ENCODE data around the gene SLC40A1. TPM values are rescaled to one million over a fixed set of nuclear protein-coding genes. Genes with fewer than 3 reads are reported as not detected.

The SLC40A1 gene
- total RNA-seq, 4 donors from 2014 or later = 115 to 285 (median 133) TPM

GRCh38 chr2:189601043-189601442 is 20.5 kb upstream of the SLC40A1 start:
- H3K4me1 ChIP-seq = peaks cover 33 to 35% of the 10 kb centered on the region in 2 donors
- WGBS, 2 donors = 80 to 83% methylated on average over 3 of the region's 3 CpGs
- no peaks in the 10 kb centered on the region for H3K27me3 ChIP-seq
- peak overlapping the region; percentile 4 to 62 (median 43) for H3K27ac ChIP-seq
- intact Hi-C loops (cut with DNase I) = no loop called here
- no peak for TF ChIP-seq CTCF (IDR thresholded peaks at IDR 0.05)
- TF ChIP-seq POLR2A (IDR thresholded peaks at IDR 0.05) = no peak
- H3K36me3 ChIP-seq = no peaks in the 10 kb centered on the region
- H3K4me3 ChIP-seq (replicated peaks in 1 of 3) = no peak overlapping the region
- no peak for DNase-seq
- no peaks in the 10 kb centered on the region for H3K9me3 ChIP-seq

GRCh38 chr2:189599245-189599644 is 18.7 kb upstream of the SLC40A1 start:
- H3K27me3 ChIP-seq = no peaks in the 10 kb centered on the region
- DNase-seq = peak in 1 of 2 donors; percentile 32
- peaks cover 30 to 35% of the 10 kb centered on the region in 2 donors for H3K4me1 ChIP-seq
- TF ChIP-seq POLR2A (IDR thresholded peaks at IDR 0.05) (no peak), CTCF (IDR thresholded peaks at IDR 0.05) (no peak)
- H3K9me3 ChIP-seq = no peaks in the 10 kb centered on the region
- 15 to 20% methylated on average over 1 of the region's 1 CpG for WGBS, 2 donors
- no peaks in the 10 kb centered on the region for H3K36me3 ChIP-seq
- no peak overlapping the region for H3K4me3 ChIP-seq (replicated peaks in 1 of 3)
- intact Hi-C loops (cut with DNase I) = no loop called here
- peak overlapping the region; percentile 4 to 62 (median 43) for H3K27ac ChIP-seq

DNA sequence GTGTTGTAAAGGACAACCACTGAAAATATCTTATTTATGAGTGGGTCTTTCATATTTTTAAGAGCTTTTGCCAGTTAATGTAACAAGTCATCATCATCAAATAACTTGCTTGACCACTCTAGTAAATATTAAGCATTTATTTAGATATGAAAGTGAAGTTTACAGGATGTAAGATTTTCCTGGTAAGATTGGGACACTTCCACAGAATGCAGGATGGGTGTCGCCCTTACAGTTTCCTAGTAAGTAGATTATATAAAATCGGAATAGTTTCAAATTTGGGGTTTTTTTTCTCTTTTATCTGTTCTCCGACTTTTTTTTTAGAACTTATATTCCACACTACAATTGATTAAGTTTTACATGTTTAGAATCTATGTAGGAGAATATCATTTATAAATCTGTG is 14.8 kb upstream of the SLC40A1 start:
- no peak for TF ChIP-seq CTCF (IDR thresholded peaks at IDR 0.05)
- no peak for TF ChIP-seq POLR2A (IDR thresholded peaks at IDR 0.05)
- no peak for DNase-seq
- 84 to 85% methylated on average over 3 of the region's 3 CpGs for WGBS, 2 donors
- Histone ChIP-seq H3K27ac (no peak overlapping the region), H3K4me3 (replicated peaks in 1 of 3) (no peak overlapping the region), H3K36me3 (no peaks in the 10 kb centered on the region), H3K27me3 (no peaks in the 10 kb centered on the region), H3K9me3 (no peaks in the 10 kb centered on the region), H3K4me1 (peaks cover 12 to 18% of the 10 kb centered on the region in 2 donors)
- intact Hi-C loops (cut with DNase I) = no loop called here

GRCh38 chr2:189594305-189594704 is 13.7 kb upstream of the SLC40A1 start:
- TF ChIP-seq CTCF (IDR thresholded peaks at IDR 0.05) (no peak), POLR2A (IDR thresholded peaks at IDR 0.05) (no peak)
- WGBS, 2 donors = 96% methylated on average over 2 of the region's 2 CpGs
- H3K36me3 ChIP-seq = no peaks in the 10 kb centered on the region
- no peaks in the 10 kb centered on the region for H3K27me3 ChIP-seq
- H3K27ac ChIP-seq = no peak overlapping the region
- H3K4me1 ChIP-seq = peaks cover under 1 to 8% of the 10 kb centered on the region in 2 donors
- intact Hi-C loops (cut with DNase I) = no loop called here
- no peak for DNase-seq
- H3K4me3 ChIP-seq (replicated peaks in 1 of 3) = no peak overlapping the region
- H3K9me3 ChIP-seq = no peaks in the 10 kb centered on the region

- 95 to 98% methylated on average over 3 of the region's 3 CpGs for WGBS, 2 donors
- no peak overlapping the region for H3K27ac ChIP-seq
- H3K4me3 ChIP-seq (replicated peaks in 1 of 3) = no peak overlapping the region
- intact Hi-C loops (cut with DNase I) = no loop called here
- H3K9me3 ChIP-seq = no peaks in the 10 kb centered on the region
- DNase-seq = no peak
- no peaks in the 10 kb centered on the region for H3K27me3 ChIP-seq
- no peak for TF ChIP-seq POLR2A (IDR thresholded peaks at IDR 0.05)
- TF ChIP-seq CTCF (IDR thresholded peaks at IDR 0.05) = no peak
- no peaks in the 10 kb centered on the region for H3K4me1 ChIP-seq
- H3K36me3 ChIP-seq = no peaks in the 10 kb centered on the region
These were observed 12.5 kb upstream of the SLC40A1 start for GRCh38 chr2:189593115-189593514.

Data from thyroid gland (tissue), 4 donors.